IMR-90 (cell line): Measurements from ENCODE around the gene FLT4. TPM values are rescaled to one million over a fixed set of nuclear protein-coding genes. Genes with fewer than 3 reads are reported as not detected.

Experiments
- ATAC-seq: fragments of 200-7000 bp; cut with Tn5 transposase; 2 replicates; pipeline ENCODE4 v1.9.1; 2020; ENCODE audit warnings: low read depth, mild to moderate bottlenecking, moderate library complexity
- BruUV-seq: library from RNA; stranded (reverse); fragments of 400-500 nt; replicated peaks from 2 replicates; lab custom pipeline; 2021; lab: Mats Ljungman, UMichigan
- CTCF ChIA-PET: fragments of 300-600 bp; formaldehyde crosslinking; extraction: SDS; loops from one replicate; lab custom pipeline; 2021; ENCODE audit warnings: antibody characterized with exemption; lab: Yijun Ruan, JAX
- POLR2A ChIA-PET: fragments of 300-600 bp; sonication (Branson Sonifier 250); formaldehyde crosslinking; loops from one replicate; lab custom pipeline; 2022; ENCODE audit warnings: antibody characterized with exemption; ENCODE audit not compliant: unreplicated experiment; lab: Charles Lee
- DNase-seq: peaks from one replicate; pipeline ENCODE4 v3.0.0; 2013
- H2AFZ ChIP-seq: replicated peaks from 2 replicates; pipeline ENCODE3; 2013; ENCODE audit warnings: low read length, mild to moderate bottlenecking; ENCODE audit not compliant: poor library complexity
- H2AK5ac ChIP-seq: 2 replicates; pipeline ENCODE4 v1.6.1; 2013; ENCODE audit warnings: low read depth, low read length, inconsistent platforms
- H2AK9ac ChIP-seq: replicated peaks from 2 replicates; pipeline ENCODE3; 2013; ENCODE audit warnings: mild to moderate bottlenecking, low read depth, low read length, moderate library complexity; ENCODE audit not compliant: poor library complexity
- H2BK120ac ChIP-seq: 2 replicates; pipeline ENCODE4 v1.6.1; 2013; ENCODE audit warnings: low read depth, low read length, inconsistent platforms
- H2BK15ac ChIP-seq: 3 replicates; pipeline ENCODE4 v1.6.1; 2013; ENCODE audit warnings: low read depth, low read length, inconsistent platforms
- H2BK20ac ChIP-seq: 2 replicates; pipeline ENCODE4 v1.6.1; 2013; ENCODE audit warnings: low read depth, mild to moderate bottlenecking, inconsistent platforms, low read length, moderate library complexity
- H2BK5ac ChIP-seq: 2 replicates; pipeline ENCODE4 v1.6.1; 2013; ENCODE audit warnings: mild to moderate bottlenecking, low read depth, low read length, inconsistent platforms; ENCODE audit not compliant: poor library complexity, severe bottlenecking
- H3K14ac ChIP-seq: replicated peaks from 2 replicates; pipeline ENCODE4 v1.6.1; 2013; ENCODE audit warnings: low read depth, low read length, inconsistent platforms
- H3K18ac ChIP-seq: 2 replicates; pipeline ENCODE4 v1.6.1; 2013; ENCODE audit warnings: low read depth, low read length, control low read depth
- H3K23ac ChIP-seq: 2 replicates; pipeline ENCODE4 v1.6.1; 2013; ENCODE audit warnings: low read depth, low read length, inconsistent platforms
- H3K27ac ChIP-seq: 2 replicates; pipeline ENCODE4 v1.5.1; 2013; ENCODE audit warnings: mild to moderate bottlenecking, control low read depth, low read length; ENCODE audit not compliant: insufficient read depth
- H3K27me3 ChIP-seq: 2 replicates; pipeline ENCODE4 v1.6.1; 2013; ENCODE audit warnings: low read length; ENCODE audit not compliant: control insufficient read depth, insufficient read depth
- H3K36me3 ChIP-seq: 2 replicates; pipeline ENCODE4 v1.6.1; 2013; ENCODE audit warnings: low read length, mixed read lengths; ENCODE audit not compliant: control insufficient read depth, insufficient read depth
- H3K4ac ChIP-seq: 2 replicates; pipeline ENCODE4 v1.6.1; 2013; ENCODE audit warnings: low read depth, low read length, inconsistent platforms
- H3K4me1 ChIP-seq: 2 replicates; pipeline ENCODE4 v1.6.1; 2013; ENCODE audit warnings: low read length, mixed read lengths; ENCODE audit not compliant: control insufficient read depth, insufficient read depth
- H3K4me2 ChIP-seq: 2 replicates; pipeline ENCODE4 v1.6.1; 2013; ENCODE audit warnings: low read depth, mild to moderate bottlenecking, control low read depth, low read length, moderate library complexity
- H3K4me3 ChIP-seq: 2 replicates; pipeline ENCODE4 v1.5.1; 2013; ENCODE audit warnings: low read depth, mild to moderate bottlenecking, control low read depth, low read length, moderate library complexity; ENCODE audit not compliant: insufficient read depth
- H3K56ac ChIP-seq: 2 replicates; pipeline ENCODE4 v1.6.1; 2013; ENCODE audit warnings: low read length, inconsistent platforms; ENCODE audit not compliant: insufficient read depth; ENCODE audit errors: extremely low read depth
- H3K79me1 ChIP-seq, 2 experiments: 2 replicates each; pipeline ENCODE4 v1.6.1; 2013; ENCODE audit warnings: low read length in 2 of 2, inconsistent platforms in 1 of 2, low read depth in 1 of 2
- H3K9ac ChIP-seq: 2 replicates; pipeline ENCODE4 v1.6.1; 2013; ENCODE audit warnings: low read depth, low read length, control low read depth
- H3K9me1 ChIP-seq: 2 replicates; pipeline ENCODE4 v1.6.1; 2013; ENCODE audit warnings: low read length, inconsistent platforms; ENCODE audit not compliant: insufficient read depth
- H3K9me3 ChIP-seq: 2 replicates; pipeline ENCODE4 v1.6.1; 2013; ENCODE audit warnings: low read length; ENCODE audit not compliant: control insufficient read depth, insufficient read depth
- H4K20me1 ChIP-seq: 2 replicates; pipeline ENCODE4 v1.6.1; 2013; ENCODE audit warnings: low read length, inconsistent platforms; ENCODE audit not compliant: insufficient read depth
- H4K5ac ChIP-seq: 2 replicates; pipeline ENCODE4 v1.6.1; 2013; ENCODE audit warnings: mild to moderate bottlenecking, low read depth, low read length, control low read depth
- H4K8ac ChIP-seq, 2 experiments: 2 replicates each; pipeline ENCODE4 v1.6.1; 2013; ENCODE audit warnings: low read depth in 2 of 2, low read length in 2 of 2, control low read depth in 1 of 2, inconsistent platforms in 1 of 2
- H4K91ac ChIP-seq: 2 replicates; pipeline ENCODE4 v1.6.1; 2013; ENCODE audit warnings: low read depth, low read length, inconsistent platforms; ENCODE audit not compliant: insufficient read depth
- BHLHE40 ChIP-seq: fragments of 150-350 bp; IDR thresholded peaks from 2 replicates; pipeline ENCODE4 v1.6.1; 2016; ENCODE audit warnings: mild to moderate bottlenecking, low read depth, low read length
- CHD1 ChIP-seq: IDR thresholded peaks from 2 replicates; pipeline ENCODE4 v1.6.1; 2012; ENCODE audit warnings: low read depth, low read length, improper control_type of control experiment
- FOS ChIP-seq: fragments of 150-350 bp; IDR thresholded peaks from 2 replicates; pipeline ENCODE4 v1.6.1; 2016; ENCODE audit warnings: low read depth, low read length
- MAFK ChIP-seq: IDR thresholded peaks from 2 replicates; pipeline ENCODE4 v1.6.1; 2012; ENCODE audit warnings: low read depth, low read length, improper control_type of control experiment
- MAZ ChIP-seq: IDR thresholded peaks from 2 replicates; pipeline ENCODE4 v1.6.1; 2012; ENCODE audit warnings: low read depth, mild to moderate bottlenecking, low read length, improper control_type of control experiment, moderate library complexity, borderline replicate concordance
- NFE2L2 ChIP-seq: fragments of 150-350 bp; IDR thresholded peaks from 2 replicates; pipeline ENCODE4 v1.6.1; 2016; ENCODE audit warnings: low read depth, mild to moderate bottlenecking, low read length
- RFX5 ChIP-seq: IDR thresholded peaks from 2 replicates; pipeline ENCODE4 v1.8.0; 2012; ENCODE audit warnings: low read depth, mild to moderate bottlenecking, low read length, moderate library complexity
- SMC3 ChIP-seq: fragments of 150-350 bp; IDR thresholded peaks from 2 replicates; pipeline ENCODE4 v1.6.1; 2016; ENCODE audit warnings: low read depth, mild to moderate bottlenecking, antibody characterized with exemption, low read length, moderate library complexity
- WGBS, 2 experiments: methylation state at CpG; one replicate each; pipeline versions ENCODE4 v1.1.5 to v1.1.7; 2013; ENCODE audit warnings: missing lambda C conversion rate in 2 of 2; ENCODE audit not compliant: insufficient read length in 1 of 2; ENCODE audit errors: extremely low coverage in 2 of 2; 5-methylcytosine and 5-hydroxymethylcytosine counted together
- dilution Hi-C: fragments of 300-500 bp; cut with HindIII; formaldehyde crosslinking; loops from one replicate; pipeline ENCODE4 v1.14.3; 2018; ENCODE audit warnings: low sequenced_read_pairs; ENCODE audit not compliant: unreplicated experiment
- in situ Hi-C: fragments of 300-500 bp; cut with MboI; formaldehyde crosslinking; loops from 3 replicates; pipeline ENCODE4 v1.14.3; 2019; ENCODE audit warnings: low sequenced_read_pairs, inconsistent platforms, mixed read lengths
- intact Hi-C: fragments of 100-400 bp; cut with micrococcal nuclease; formaldehyde crosslinking; loops from 2 replicates; pipeline ENCODE4 v1.10.0; 2022
- polyA plus RNA-seq, 3 experiments: library from polyadenylated mRNA; depleted of rRNA; stranded (reverse); fragments of >200 nt; gene quantifications; 2 replicates each; pipeline ENCODE4 v1.2.3, GENCODE V29; 2012; ENCODE audit warnings: low replicate concordance in 1 of 3
- total RNA-seq: library from RNA; depleted of rRNA; stranded (reverse); fragments of >200 nt; gene quantifications from 2 replicates; pipeline ENCODE4 v1.2.3, GENCODE V29; 2012
- TF ChIP-seq, protein P1 (sequence below): conservative IDR thresholded peaks from 2 replicates; pipeline ENCODE4 v1.5.1; 2012; ENCODE audit warnings: mild to moderate bottlenecking, low read depth, low read length, improper control_type of control experiment
- TF ChIP-seq, protein P2 (sequence below): fragments of 150-350 bp; IDR thresholded peaks from 2 replicates; pipeline ENCODE4 v1.6.1; 2017; ENCODE audit warnings: mild to moderate bottlenecking, antibody characterized with exemption, low read length, low read depth

FLT4 gene
- total and polyA plus RNA-seq, 2 of the 4 experiments (the other 2 are of a cell fraction): under 0.01 to 0.07 TPM

GRCh38 chr5:180649297-180650039 is at the start of gene FLT4 (continued):
- no peak for TF ChIP-seq MAFK

DNA sequence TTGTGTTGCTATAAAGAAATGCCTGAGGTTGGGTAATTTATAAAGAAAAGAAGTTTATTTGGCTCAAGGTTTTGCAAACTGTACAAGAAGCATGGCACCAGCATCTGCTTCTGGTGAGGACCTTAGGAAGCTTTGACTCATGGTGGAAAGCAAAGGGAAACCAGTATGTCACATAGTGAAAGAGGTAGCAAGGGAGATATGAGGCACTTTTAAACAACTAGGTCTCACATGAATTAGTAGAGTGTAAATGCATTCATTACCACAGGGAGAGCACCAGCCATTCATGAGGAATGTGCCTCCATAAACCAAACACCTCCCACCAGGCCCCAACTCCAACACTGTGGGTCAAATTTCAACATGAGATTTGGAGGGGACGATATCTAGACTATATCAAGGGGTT is 49.6 kb upstream of the FLT4 start:
- no peak for TF ChIP-seq MAFK
- TF ChIP-seq BHLHE40: no peak
- TF ChIP-seq SMC3: no peak
- TF ChIP-seq FOS: no peak
- no peak for TF ChIP-seq MAZ
- TF ChIP-seq RFX5: no peak
- no peak for TF ChIP-seq NFE2L2
- TF ChIP-seq CHD1: no peak
- TF ChIP-seq, protein P1, sequence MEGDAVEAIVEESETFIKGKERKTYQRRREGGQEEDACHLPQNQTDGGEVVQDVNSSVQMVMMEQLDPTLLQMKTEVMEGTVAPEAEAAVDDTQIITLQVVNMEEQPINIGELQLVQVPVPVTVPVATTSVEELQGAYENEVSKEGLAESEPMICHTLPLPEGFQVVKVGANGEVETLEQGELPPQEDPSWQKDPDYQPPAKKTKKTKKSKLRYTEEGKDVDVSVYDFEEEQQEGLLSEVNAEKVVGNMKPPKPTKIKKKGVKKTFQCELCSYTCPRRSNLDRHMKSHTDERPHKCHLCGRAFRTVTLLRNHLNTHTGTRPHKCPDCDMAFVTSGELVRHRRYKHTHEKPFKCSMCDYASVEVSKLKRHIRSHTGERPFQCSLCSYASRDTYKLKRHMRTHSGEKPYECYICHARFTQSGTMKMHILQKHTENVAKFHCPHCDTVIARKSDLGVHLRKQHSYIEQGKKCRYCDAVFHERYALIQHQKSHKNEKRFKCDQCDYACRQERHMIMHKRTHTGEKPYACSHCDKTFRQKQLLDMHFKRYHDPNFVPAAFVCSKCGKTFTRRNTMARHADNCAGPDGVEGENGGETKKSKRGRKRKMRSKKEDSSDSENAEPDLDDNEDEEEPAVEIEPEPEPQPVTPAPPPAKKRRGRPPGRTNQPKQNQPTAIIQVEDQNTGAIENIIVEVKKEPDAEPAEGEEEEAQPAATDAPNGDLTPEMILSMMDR: no peak
- TF ChIP-seq, protein P2, sequence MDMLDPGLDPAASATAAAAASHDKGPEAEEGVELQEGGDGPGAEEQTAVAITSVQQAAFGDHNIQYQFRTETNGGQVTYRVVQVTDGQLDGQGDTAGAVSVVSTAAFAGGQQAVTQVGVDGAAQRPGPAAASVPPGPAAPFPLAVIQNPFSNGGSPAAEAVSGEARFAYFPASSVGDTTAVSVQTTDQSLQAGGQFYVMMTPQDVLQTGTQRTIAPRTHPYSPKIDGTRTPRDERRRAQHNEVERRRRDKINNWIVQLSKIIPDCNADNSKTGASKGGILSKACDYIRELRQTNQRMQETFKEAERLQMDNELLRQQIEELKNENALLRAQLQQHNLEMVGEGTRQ: no peak
- H2AK9ac ChIP-seq: no peak overlapping the region
- CTCF ChIA-PET: interaction anchor here (0.6 kb wide), 1 partner anchor 17 kb away, joined by 7 read pairs; no protein-coding TSS in a partner anchor
- POLR2A ChIA-PET: interaction anchor here (0.7 kb wide), 1 partner anchor 19 kb away, joined by 8 read pairs; no protein-coding TSS in a partner anchor
- no peak overlapping the region for H2AK5ac ChIP-seq
- H4K8ac ChIP-seq: no peak overlapping the region
- no CpG with 5 or more reads among the region's 1 CpG for WGBS, 2 experiments
- no peak overlapping the region for H3K27ac ChIP-seq
- H3K23ac ChIP-seq: no peak overlapping the region
- no peak overlapping the region for H3K14ac ChIP-seq
- H3K18ac ChIP-seq: no peak overlapping the region
- H3K79me1 ChIP-seq: no peaks in the 10 kb centered on the region
- H4K20me1 ChIP-seq: no peaks in the 10 kb centered on the region
- H3K4me1 ChIP-seq: no peaks in the 10 kb centered on the region
- DNase-seq: no peak
- ATAC-seq: no peak
- H3K4me3 ChIP-seq: no peak overlapping the region
- no peaks in the 10 kb centered on the region for H3K9me1 ChIP-seq
- no TSS peak for BruUV-seq
- H3K9ac ChIP-seq: no peak overlapping the region
- H3K36me3 ChIP-seq: no peaks in the 10 kb centered on the region
- no peak overlapping the region for H3K56ac ChIP-seq
- H3K9me3 ChIP-seq: no peaks in the 10 kb centered on the region
- no peak overlapping the region for H2BK20ac ChIP-seq
- no peak overlapping the region for H4K5ac ChIP-seq
- H2BK5ac ChIP-seq: no peak overlapping the region
- no peak overlapping the region for H4K91ac ChIP-seq
- H3K4ac ChIP-seq: no peak overlapping the region
- in situ Hi-C loops (no loop called here), intact Hi-C loops (no loop called here), dilution Hi-C loops (no loop called here)
- H3K4me2 ChIP-seq: no peak overlapping the region
- H2BK15ac ChIP-seq: no peak overlapping the region
- H3K27me3 ChIP-seq: no peaks in the 10 kb centered on the region
- H2BK120ac ChIP-seq: no peak overlapping the region
- no peak overlapping the region for H2AFZ ChIP-seq
